A204.1 (cell line): ENCODE data around the gene NWD2.
"Not testable (repeated sequence)": the region's sequence is repeated elsewhere in the genome, so short reads cannot be mapped to it uniquely, and the experiment has no call there.

Source experiments
- FAIRE-seq: peaks from 2 replicates; lab custom pipeline; 2012; peaks lifted over from hg19 to GRCh38; lab: Jason Lieb, UNC

NWD2 gene

GRCh38 chr4:37392521-37393255, 148.1 kb downstream of the NWD2 start:
- FAIRE-seq, result no peak

- no peak for FAIRE-seq
These were observed 148.8 kb downstream of the NWD2 start for GRCh38 chr4:37393321-37393720.

- FAIRE-seq, result no peak
These were observed 149.3 kb downstream of the NWD2 start for GRCh38 chr4:37393889-37394288.

- no peak for FAIRE-seq
These were observed 153.0 kb downstream of the NWD2 start for GRCh38 chr4:37397505-37397904.

GRCh38 chr4:37400241-37400881, 155.8 kb downstream of the NWD2 start:
- FAIRE-seq, result no peak

GRCh38 chr4:37407938-37408826, 163.6 kb downstream of the NWD2 start:
- not testable (repeated sequence) for FAIRE-seq

GRCh38 chr4:37413612-37414011, 169.1 kb downstream of the NWD2 start:
- FAIRE-seq, result not testable (repeated sequence)

GRCh38 chr4:37415845-37416369, 171.4 kb downstream of the NWD2 start:
- no peak for FAIRE-seq

GRCh38 chr4:37421614-37422013, 177.1 kb downstream of the NWD2 start:
- no peak for FAIRE-seq

GRCh38 chr4:37422102-37422501, 177.6 kb downstream of the NWD2 start:
- FAIRE-seq, result no peak

GRCh38 chr4:37422638-37423037, 178.1 kb downstream of the NWD2 start:
- no peak for FAIRE-seq

- FAIRE-seq, result no peak
These were observed 178.8 kb downstream of the NWD2 start for GRCh38 chr4:37423310-37423709.

GRCh38 chr4:37424753-37425152, 180.2 kb downstream of the NWD2 start:
- FAIRE-seq, result no peak

GRCh38 chr4:37425857-37426256, 181.3 kb downstream of the NWD2 start:
- no peak for FAIRE-seq

GRCh38 chr4:37427193-37427592, 182.7 kb downstream of the NWD2 start:
- no peak for FAIRE-seq

GRCh38 chr4:37429906-37430305, 185.4 kb downstream of the NWD2 start:
- no peak for FAIRE-seq

GRCh38 chr4:37430718-37431416, 186.3 kb downstream of the NWD2 start:
- FAIRE-seq, result no peak

GRCh38 chr4:37431417-37431743, 186.8 kb downstream of the NWD2 start:
- no peak for FAIRE-seq

- FAIRE-seq, result no peak
These were observed 189.9 kb downstream of the NWD2 start for GRCh38 chr4:37434469-37434868.

- FAIRE-seq, result no peak
These were observed 192.0 kb downstream of the NWD2 start for GRCh38 chr4:37436546-37436945.

- FAIRE-seq, result no peak
These were observed 192.6 kb downstream of the NWD2 start for GRCh38 chr4:37437163-37437562.

- FAIRE-seq, result no peak
These were observed 194.2 kb downstream of the NWD2 start for GRCh38 chr4:37438564-37439279.
